K562 (cell line): ENCODE data around the gene FAM83F. TPM values are rescaled to one million over a fixed set of nuclear protein-coding genes. Genes with fewer than 3 reads are reported as not detected.

Experiments used
- E2F4 ChIP-seq: sonication (generic); formaldehyde crosslinking; IDR thresholded peaks from 2 replicates; pipeline ENCODE4 v1.8.0; 2022; ENCODE audit warnings: mild to moderate bottlenecking, low read depth, missing genetic modification reagents
- HMG20B ChIP-seq: fragments of 250-450 bp; sonication (Bioruptor Pico); IDR thresholded peaks from 2 replicates; pipeline ENCODE4 v1.5.0; 2021; ENCODE audit warnings: mild to moderate bottlenecking
- ILF3 ChIP-seq: fragments of 450-650 bp; IDR thresholded peaks from 2 replicates; pipeline ENCODE4 v1.6.1; 2018; ENCODE audit warnings: antibody characterized with exemption, mild to moderate bottlenecking, moderate library complexity, borderline replicate concordance
- MTF1 ChIP-seq: fragments of 250-450 bp; sonication (Bioruptor Pico); IDR thresholded peaks from 2 replicates; pipeline ENCODE4 v1.9.0; 2021; ENCODE audit warnings: moderate library complexity, mild to moderate bottlenecking, inconsistent platforms, borderline replicate concordance
- PHF21A ChIP-seq: fragments of 450-650 bp; IDR thresholded peaks from 2 replicates; pipeline ENCODE4 v1.6.1; 2017; ENCODE audit warnings: low read depth, borderline replicate concordance
- TARDBP ChIP-seq: fragments of 450-650 bp; IDR thresholded peaks from 2 replicates; pipeline ENCODE4 v1.6.1; 2016
- XRCC5 ChIP-seq: fragments of 200-400 bp; formaldehyde crosslinking; IDR thresholded peaks from 2 replicates; pipeline ENCODE4 v1.6.1; 2017; ENCODE audit warnings: low read depth, mild to moderate bottlenecking, low read length
- ZNF140 ChIP-seq: fragments of 250-450 bp; sonication (Bioruptor Pico); IDR thresholded peaks from 2 replicates; pipeline ENCODE4 v1.8.0; 2021; ENCODE audit warnings: moderate library complexity, mild to moderate bottlenecking, inconsistent platforms
- ZNF143 ChIP-seq: sonication (generic); formaldehyde crosslinking; IDR thresholded peaks from 2 replicates; pipeline ENCODE4 v1.9.0; 2022; ENCODE audit warnings: mild to moderate bottlenecking, missing genetic modification reagents
- ZNF77 ChIP-seq: fragments of 250-450 bp; sonication (Bioruptor Pico); IDR thresholded peaks from 2 replicates; pipeline ENCODE4 v1.5.0; 2020
- ZNF79 ChIP-seq: fragments of 250-450 bp; sonication (Bioruptor Pico); IDR thresholded peaks from 2 replicates; pipeline ENCODE4 v1.4.0; 2020; ENCODE audit warnings: low read depth, mild to moderate bottlenecking, moderate library complexity
- polyA plus RNA-seq, 8 experiments: library from polyadenylated mRNA; depleted of rRNA in 4 of 8; stranded (reverse) in 5 of 8; unstranded in 3 of 8; fragments of >200 nt; fragmentation: Nextera tagmentation in 2 of 8; fragmentation: Illumina TruSeq in 1 of 8; extraction: Ambion mirVana in 2 of 8; extraction: Trizol in 1 of 8; gene quantifications; 2 replicates each; pipeline versions ENCODE4 v1.2.1 to v1.2.3, GENCODE V29; 2011 to 2014; ENCODE audit warnings: inconsistent platforms in 1 of 8, missing spikeins in 1 of 8
- total RNA-seq, 7 experiments: library from RNA; depleted of rRNA in 6 of 7; stranded (reverse); fragments of >200 nt in 6 of 7; fragmentation: Illumina TruSeq in 2 of 7; extraction: Trizol in 2 of 7; gene quantifications; 2 replicates each; pipeline versions ENCODE4 v1.2.1 to v1.2.3, GENCODE V29; 2011 to 2021; ENCODE audit warnings: low replicate concordance in 1 of 7
- TF ChIP-seq, protein P1 (sequence below), 2 experiments: fragments of 450-650 bp; formaldehyde crosslinking in 1 of 2; IDR thresholded peaks; 2 replicates each; pipeline versions ENCODE4 v1.4.0 to v1.6.1; 2014 to 2020; ENCODE audit warnings: mild to moderate bottlenecking in 2 of 2, borderline replicate concordance in 1 of 2, low read depth in 1 of 2
- TF ChIP-seq, protein P2 (sequence below): sonication (generic); formaldehyde crosslinking; IDR thresholded peaks from 2 replicates; pipeline ENCODE4 v1.8.0; 2022; ENCODE audit warnings: mild to moderate bottlenecking, missing genetic modification reagents
- TF ChIP-seq, protein P3 (sequence below): fragments of 450-650 bp; formaldehyde crosslinking; IDR thresholded peaks from 2 replicates; pipeline ENCODE4 v1.4.0; 2020; ENCODE audit warnings: mild to moderate bottlenecking, moderate library complexity

Gene FAM83F
- total and polyA plus RNA-seq, 9 of the 15 experiments (the other 6 are each of a cell fraction or from before 2014, with no cell fraction given): under 0.01 to 0.13 (median 0.04) TPM; not detected in 1

DNA sequence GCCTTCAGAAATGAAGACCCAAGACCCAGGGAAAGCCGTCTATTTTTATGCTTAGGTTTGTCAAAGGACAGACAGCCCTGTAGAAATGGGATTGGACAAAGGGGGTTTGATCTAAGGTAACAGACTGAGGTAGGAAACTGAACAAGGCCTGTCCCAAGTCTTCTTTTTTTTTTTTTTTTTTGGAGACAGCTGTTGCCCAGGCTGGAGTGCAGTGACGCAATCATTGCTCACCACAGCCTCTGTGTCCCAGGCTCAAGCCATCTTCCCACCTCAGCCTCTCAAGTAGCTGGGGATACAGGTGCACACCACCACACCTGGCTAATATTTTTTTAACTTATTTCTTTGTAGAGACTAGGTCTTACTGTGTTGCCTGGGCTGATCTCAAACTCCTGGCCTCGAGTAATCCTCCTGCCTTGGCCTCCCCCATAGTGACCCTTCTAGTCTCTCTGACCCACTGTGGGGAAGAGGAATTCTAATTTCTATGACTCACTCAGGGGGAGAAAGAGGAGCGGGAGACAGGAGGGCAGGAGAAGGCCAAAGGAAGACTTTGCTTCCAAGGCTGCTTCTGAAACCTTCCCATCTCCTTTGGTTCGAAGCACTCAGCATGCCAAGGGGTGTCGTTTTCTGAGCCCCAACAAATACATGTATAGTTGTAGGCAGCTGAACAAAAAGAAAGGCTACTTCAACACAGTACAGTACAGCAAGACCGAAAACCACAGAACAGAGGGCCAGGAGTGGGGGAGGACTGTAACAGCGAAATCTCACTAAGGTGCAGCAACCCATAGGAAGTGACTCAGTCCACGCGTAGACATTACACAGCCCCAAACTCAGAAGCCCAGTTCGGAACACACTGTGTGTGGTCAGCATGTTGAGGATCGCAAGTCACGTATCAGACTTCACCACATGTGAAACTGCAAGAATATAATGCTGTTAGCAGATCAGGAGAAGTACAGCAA is 33.7 kb upstream of the FAM83F start (continued):
- TF ChIP-seq, protein P1, sequence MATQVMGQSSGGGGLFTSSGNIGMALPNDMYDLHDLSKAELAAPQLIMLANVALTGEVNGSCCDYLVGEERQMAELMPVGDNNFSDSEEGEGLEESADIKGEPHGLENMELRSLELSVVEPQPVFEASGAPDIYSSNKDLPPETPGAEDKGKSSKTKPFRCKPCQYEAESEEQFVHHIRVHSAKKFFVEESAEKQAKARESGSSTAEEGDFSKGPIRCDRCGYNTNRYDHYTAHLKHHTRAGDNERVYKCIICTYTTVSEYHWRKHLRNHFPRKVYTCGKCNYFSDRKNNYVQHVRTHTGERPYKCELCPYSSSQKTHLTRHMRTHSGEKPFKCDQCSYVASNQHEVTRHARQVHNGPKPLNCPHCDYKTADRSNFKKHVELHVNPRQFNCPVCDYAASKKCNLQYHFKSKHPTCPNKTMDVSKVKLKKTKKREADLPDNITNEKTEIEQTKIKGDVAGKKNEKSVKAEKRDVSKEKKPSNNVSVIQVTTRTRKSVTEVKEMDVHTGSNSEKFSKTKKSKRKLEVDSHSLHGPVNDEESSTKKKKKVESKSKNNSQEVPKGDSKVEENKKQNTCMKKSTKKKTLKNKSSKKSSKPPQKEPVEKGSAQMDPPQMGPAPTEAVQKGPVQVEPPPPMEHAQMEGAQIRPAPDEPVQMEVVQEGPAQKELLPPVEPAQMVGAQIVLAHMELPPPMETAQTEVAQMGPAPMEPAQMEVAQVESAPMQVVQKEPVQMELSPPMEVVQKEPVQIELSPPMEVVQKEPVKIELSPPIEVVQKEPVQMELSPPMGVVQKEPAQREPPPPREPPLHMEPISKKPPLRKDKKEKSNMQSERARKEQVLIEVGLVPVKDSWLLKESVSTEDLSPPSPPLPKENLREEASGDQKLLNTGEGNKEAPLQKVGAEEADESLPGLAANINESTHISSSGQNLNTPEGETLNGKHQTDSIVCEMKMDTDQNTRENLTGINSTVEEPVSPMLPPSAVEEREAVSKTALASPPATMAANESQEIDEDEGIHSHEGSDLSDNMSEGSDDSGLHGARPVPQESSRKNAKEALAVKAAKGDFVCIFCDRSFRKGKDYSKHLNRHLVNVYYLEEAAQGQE (IDR thresholded peaks at IDR 0.05; ENCODE audit: borderline replicate concordance): no peak
- TF ChIP-seq, protein P1 (CRISPR knock-in tag; IDR thresholded peaks at IDR 0.05; ENCODE audit: low read depth): no peak
- TF ChIP-seq, protein P2, sequence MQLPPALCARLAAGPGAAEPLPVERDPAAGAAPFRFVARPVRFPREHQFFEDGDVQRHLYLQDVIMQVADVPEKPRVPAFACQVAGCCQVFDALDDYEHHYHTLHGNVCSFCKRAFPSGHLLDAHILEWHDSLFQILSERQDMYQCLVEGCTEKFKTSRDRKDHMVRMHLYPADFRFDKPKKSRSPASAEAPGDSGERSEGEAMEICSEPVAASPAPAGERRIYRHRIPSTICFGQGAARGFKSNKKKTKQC (CRISPR knock-in tag): no peak
- TF ChIP-seq, protein P3, sequence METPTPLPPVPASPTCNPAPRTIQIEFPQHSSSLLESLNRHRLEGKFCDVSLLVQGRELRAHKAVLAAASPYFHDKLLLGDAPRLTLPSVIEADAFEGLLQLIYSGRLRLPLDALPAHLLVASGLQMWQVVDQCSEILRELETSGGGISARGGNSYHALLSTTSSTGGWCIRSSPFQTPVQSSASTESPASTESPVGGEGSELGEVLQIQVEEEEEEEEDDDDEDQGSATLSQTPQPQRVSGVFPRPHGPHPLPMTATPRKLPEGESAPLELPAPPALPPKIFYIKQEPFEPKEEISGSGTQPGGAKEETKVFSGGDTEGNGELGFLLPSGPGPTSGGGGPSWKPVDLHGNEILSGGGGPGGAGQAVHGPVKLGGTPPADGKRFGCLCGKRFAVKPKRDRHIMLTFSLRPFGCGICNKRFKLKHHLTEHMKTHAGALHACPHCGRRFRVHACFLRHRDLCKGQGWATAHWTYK: no peak
- no peak for TF ChIP-seq E2F4 (CRISPR knock-in tag)
- TF ChIP-seq PHF21A: no peak
- TF ChIP-seq MTF1: no peak
- no peak for TF ChIP-seq ZNF143 (CRISPR knock-in tag)
- TF ChIP-seq HMG20B (CRISPR knock-in tag): no peak
- no peak for TF ChIP-seq TARDBP
- TF ChIP-seq ILF3: 0 out of 2 replicates have a peak, but pooled peaks have one; percentile 27
- no peak for TF ChIP-seq ZNF140
- TF ChIP-seq XRCC5: no peak
- no peak for TF ChIP-seq ZNF77
- TF ChIP-seq ZNF79 (CRISPR knock-in tag): no peak
